Stimulated activated CD4-positive, alpha-beta T cell treated with anti-CD3 and anti-CD28 coated beads, TNF-alpha, amount 100 ng/mL, for 4 hours (primary cell): Measurements from ENCODE around the gene ING2.
"Not testable (repeated sequence)": the region's sequence is repeated elsewhere in the genome, so short reads cannot be mapped to it uniquely, and the experiment has no call there.

Source experiments
- DNase-seq, 3 experiments: peaks; one replicate each; pipeline ENCODE4 v3.0.0-alpha.2; 2020; ENCODE audit warnings: low read depth in 3 of 3

The ING2 gene, protein sequence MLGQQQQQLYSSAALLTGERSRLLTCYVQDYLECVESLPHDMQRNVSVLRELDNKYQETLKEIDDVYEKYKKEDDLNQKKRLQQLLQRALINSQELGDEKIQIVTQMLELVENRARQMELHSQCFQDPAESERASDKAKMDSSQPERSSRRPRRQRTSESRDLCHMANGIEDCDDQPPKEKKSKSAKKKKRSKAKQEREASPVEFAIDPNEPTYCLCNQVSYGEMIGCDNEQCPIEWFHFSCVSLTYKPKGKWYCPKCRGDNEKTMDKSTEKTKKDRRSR

DNA sequence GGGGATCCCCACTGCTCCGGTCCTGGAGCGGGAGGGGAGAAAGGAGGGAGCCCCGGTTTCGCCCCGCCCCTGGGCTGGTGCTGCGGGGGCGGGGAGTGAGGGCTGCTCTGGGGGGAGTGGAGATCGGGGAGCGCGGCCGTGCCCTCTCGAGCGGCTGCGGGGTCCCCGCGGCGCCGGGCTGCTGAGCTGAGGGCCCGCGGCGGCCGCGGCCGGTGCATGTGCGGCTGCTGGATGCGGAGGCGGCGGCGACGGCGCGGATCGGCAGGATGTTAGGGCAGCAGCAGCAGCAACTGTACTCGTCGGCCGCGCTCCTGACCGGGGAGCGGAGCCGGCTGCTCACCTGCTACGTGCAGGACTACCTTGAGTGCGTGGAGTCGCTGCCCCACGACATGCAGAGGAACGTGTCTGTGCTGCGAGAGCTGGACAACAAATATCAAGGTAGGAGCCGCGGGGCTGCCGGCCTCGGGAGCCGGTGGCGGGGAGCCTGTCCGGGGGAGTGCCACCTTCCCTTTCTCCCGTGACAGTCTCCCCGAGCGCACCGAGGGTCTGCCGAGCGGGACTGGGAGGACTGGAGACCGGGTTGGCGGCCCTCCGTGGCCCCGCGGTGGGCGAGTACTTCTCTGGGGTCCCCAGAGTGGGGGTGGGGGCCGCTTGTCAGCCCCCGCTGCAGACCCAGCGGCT, at the start of gene ING2:
TSS of gene ING2 (plus strand) at position 129 of the 681 bp plus-strand sequence. CDS start at position 267, 138 bp downstream.
- peak in 2 of 3 experiments; percentile 10 to 13 for DNase-seq

GRCh38 chr4:183455431-183456195, 49.2 kb upstream of the ING2 start:
- DNase-seq: no peak

DNA sequence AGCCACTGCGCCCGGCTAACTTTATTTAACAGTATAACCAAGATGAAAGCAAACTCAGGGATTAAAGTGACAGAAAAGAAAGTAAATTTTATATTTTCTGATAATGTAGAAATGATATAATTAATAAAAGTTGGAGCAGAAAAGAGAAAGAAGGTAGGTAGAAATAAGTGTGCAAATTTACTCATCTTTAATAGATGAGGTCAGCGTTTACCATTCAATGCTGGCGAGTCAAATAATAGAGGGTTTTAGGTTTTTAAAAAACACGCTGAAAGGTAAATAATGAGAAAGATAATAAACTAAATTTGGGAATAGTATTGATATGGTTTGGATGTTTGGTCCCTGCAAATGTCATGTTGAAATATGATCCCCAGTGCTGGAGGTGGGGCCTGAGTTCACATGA, 46.9 kb upstream of the ING2 start:
- DNase-seq: no peak

GRCh38 chr4:183463903-183464619, 40.8 kb upstream of the ING2 start:
- DNase-seq: not testable (repeated sequence)

DNA sequence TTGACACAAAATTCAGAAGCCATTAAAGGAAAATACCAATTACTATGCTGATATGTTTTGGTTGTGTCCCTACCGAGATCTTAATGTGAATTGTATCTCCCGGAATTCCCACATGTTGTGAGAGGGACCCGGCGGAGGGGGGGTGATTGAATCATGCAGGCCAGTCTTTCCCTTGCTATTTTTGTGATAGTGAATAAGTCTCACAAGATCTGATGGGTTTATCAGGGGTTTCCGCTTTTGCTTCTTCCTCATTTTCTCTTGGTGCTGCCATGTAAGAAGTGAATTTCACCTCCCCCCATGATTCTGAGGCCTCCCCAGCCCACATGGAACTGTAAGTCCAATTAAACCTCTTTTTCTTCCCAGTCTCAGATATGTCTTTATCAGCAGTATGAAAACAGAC, 39.0 kb upstream of the ING2 start:
- DNase-seq: not testable (repeated sequence)

- no peak for DNase-seq
Measured at GRCh38 chr4:183467246-183467645, 37.6 kb upstream of the ING2 start.

DNA sequence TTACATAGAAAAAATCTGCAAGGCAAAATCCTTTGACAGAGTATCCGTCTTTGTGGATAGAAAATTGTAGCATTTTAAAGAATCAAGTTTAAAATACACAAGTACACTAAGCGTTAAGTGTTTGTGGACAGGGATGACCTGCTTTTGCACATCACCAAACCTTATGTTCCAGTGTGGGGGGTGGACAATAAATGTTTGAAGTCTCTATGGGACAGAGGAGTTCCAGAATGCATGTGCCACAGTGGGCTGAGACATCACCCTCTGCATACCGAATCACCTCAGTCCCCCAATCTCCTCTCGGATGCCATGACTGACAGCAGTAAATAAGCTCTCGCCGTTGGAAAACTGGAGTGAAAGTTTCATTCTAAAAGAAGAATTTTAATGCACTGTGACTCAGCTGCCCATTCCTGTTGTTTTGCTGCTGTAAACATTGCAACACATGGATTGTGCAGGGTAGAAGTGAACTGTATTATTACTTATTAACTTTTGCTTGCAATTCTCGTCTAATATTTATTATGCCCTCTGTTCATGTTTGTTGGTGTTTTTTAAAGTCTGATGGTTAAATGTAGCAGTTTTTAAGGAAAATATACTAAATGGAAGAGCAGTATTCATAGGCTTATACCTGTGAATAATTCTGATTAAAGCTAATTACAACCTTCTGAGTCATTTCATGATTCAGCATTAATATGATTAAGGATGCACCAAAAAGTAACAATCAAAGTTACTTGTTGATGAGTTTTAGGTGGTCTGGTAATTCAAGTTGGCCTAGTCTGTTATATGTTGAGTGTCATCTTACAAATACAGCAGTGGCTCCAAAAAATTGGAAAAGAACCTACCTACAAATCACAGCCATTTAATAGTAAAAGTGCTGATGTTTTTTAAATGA, 36.4 kb upstream of the ING2 start:
- DNase-seq: no peak

DNA sequence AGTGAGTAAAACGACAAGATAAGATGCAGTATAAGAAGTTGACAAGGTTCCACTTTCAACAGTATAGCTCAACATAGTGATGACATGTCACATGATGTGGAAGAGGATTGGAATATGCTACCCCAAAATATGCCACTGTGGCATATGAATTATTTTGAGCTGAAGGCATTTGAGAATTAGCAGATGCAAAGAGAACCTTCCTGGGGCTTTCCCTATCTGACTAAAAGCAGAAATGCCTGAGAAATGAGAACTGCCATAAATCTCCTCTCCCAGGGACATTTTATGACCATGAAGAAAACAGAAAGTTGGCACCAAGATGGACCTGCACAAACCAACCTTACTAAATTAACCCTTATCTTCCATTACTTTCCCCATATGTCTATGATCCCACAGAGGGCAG, 35.6 kb upstream of the ING2 start:
- no peak for DNase-seq

DNA sequence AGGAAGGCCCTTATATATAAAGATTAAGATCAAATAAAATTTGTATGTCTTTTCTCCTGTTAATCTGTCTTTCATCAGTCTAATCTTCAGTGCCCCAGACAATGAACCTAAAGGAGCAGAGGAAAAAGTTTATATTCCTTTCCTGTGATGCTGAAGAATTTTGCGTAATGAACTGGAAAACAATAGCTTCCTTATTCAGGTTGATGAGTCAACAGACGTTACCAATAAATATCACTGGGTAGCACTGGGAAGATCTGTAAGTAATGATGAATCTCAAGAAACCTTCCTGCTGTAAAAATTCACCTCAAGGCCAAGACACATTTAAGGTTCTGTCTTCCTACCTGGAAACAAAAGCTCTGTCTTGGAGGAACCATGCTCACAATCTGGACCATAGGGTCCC, 34.9 kb upstream of the ING2 start:
- no peak for DNase-seq

GRCh38 chr4:183470821-183471220, 34.0 kb upstream of the ING2 start:
- DNase-seq: no peak

DNA sequence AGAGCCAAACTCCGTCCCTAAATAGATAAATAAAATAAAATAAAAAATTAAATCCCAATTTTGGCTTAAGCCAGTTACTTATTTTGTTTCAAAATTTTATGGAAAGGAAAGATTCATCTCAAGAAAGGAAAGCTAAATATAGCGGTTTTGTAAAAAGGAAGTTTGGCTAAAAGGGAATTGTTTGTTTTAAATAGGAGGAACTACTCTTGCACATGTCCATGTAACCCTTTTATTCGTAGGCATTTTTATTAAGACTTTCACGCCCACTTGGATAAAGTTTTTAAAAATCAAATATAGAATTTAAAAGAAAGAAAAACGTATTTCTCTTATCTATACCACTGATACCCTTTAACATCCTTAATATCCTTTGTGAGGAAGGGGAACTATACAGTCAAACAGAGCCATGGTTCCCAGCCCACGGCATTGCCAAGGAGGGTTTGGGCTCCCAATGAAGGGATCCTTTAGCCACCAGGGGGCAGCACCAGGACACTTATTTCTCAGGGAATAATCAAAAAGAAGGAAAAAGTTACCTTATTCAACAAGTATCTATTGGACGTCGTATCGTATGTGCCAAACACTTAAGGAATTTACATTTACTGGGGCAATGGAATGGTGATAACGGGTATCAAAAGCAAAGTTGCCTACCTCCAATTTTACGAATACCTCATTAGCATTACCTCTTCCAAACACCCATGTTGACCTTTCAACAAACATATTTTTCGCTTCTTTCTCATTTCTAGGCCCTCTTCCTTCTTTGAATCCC, 32.7 kb upstream of the ING2 start:
- peak; percentile 64 to 81 (median 77) for DNase-seq

DNA sequence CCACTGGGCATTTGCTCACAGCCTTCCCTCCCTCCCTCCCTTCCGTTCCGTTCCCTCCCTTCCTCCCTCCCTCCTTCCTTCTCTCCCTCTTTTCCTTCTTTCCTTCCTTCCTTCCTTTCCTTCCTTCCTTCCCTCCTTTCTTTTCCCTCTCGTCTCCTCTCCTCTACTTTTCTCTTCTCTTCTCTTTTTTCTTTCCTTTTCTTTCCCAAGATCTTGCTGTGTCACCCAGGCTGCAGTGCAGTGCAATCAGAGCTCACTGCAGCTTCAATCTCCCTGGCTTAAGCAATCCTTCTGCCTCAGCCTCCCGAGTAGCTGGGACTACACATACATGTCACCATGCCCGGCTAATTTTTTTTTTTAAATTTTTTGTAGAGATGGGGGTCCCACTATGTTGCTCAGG, 26.7 kb upstream of the ING2 start:
- DNase-seq: no peak

DNA sequence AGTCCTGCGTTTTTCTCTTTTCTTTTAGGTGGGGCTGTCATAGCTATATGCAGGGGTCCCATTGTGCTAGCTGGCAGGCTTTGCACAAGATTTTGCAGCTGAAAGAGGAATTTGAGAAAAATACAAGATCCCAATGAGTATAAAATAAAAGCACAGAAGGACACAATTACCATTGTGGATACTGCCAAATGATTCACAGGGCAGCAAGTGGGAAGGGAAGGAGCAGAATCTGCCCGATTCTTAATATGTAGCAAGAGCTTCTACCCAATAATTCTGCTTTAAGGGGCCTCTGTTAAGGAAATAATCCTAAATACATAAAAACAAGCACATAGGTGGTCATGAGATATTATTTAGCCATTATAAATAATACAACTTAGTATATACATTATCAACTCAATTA, 25.9 kb upstream of the ING2 start:
- no peak for DNase-seq

DNA sequence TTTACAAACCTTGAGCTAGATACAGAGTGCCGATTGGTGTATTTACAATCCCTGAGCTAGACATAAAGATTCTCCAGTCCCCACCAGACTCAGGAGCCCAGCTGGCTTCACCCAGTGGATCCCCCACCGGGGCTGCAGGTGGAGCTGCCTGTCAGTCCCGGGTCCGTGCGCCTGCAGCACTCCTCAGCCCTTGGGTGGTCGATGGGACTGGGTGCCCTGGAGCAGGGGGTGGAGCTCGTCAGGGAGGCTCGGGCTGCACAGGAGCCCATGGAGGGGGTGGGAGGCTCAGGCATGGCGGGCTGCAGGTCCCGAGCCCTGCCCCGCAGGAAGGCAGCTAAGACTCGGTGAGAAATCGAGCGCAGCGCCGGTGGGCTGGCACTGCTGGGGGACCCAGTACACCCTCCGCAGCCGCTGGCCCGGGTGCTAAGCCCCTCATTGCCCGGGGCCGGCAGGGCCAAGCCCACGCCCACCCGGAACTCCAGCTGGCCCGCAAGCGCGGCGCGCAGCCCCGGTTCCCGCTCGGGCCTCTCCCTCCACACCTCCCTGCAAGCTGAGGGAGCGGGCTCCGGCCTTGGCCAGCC, 22.3 kb upstream of the ING2 start:
- DNase-seq: not testable (repeated sequence)

- DNase-seq: no peak
Measured at GRCh38 chr4:183483997-183484396, 20.9 kb upstream of the ING2 start.

DNA sequence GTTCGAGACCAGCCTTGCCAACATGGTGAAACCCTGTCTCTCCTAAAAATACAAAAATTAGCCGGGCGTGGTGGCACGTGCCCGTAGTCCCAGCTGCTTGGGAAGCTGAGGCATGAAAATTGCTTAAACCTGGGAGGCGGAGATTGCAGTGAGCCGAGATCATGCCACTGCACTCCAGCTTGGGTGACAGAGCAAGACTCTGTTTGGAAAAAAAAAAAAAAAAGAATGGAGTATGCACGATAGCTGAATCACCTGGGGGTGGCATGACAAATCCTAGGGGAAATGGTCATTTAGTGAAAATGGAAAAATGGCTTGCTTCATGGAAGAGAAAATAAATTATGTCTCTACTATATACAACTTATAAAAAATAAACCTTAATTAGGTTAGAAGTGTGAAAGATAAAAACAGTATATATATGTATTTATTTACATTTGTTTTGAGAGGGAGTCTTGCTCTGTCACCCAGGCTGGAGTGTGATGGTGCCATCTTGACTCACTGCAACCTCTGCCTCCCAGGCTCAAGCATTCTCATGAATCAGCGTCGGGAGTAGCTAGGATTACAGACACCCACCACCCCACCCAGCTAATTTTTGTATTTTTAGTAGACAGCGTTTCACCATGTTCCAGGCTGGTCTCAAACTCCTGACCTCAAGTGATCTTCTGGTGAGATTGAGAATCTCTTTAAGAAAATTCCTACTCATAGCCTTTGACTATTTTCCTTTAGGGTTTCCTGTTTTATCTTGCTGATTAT, 19.3 kb upstream of the ING2 start:
- DNase-seq: no peak

DNA sequence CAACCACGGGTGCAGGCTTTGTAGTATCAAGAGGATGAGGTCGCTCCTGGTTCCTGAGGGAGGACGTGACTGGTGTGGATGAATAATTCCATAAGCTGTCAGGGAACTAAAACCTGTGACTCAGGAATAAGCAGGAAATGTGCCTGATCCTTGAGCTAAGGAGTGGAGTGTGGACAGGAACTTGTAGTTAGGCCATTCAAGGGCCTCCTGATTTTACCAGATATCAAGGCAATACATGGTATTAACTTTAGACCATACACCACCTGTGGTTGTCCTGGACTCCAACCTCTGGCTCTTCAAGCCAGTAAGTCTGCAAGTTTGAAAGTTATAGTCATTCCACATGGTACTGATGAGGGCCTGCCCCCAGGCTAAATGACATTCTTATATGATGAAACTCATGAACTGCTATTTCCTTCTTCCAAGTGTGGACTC, 12.1 kb upstream of the ING2 start:
- DNase-seq: no peak

- no peak for DNase-seq
Measured at GRCh38 chr4:183493246-183493645, 11.6 kb upstream of the ING2 start.

- DNase-seq: no peak
Measured at GRCh38 chr4:183495184-183495583, 9.7 kb upstream of the ING2 start.
